Adrenal gland (tissue), 12 donors: ENCODE results near the gene ITGA2. TPM values are rescaled to one million over a fixed set of nuclear protein-coding genes. Genes with fewer than 3 reads are reported as not detected.

Experiments
- DNase-seq, 7 donors: peaks; one replicate each; pipeline ENCODE4 v3.0.0-alpha.2; 2019 to 2020
- H3K27ac ChIP-seq, 5 donors: fragments of 200-600 bp; sonication (generic) in 4 of 5; 1 replicate in 3 of 5; 2 replicates in 2 of 5; pipeline versions ENCODE4 v1.5.1 to v1.8.0; 2016 to 2020; ENCODE audit warnings: mild to moderate bottlenecking in 1 of 5
- H3K27me3 ChIP-seq: fragments of 200-600 bp; 2 replicates; pipeline ENCODE4 v1.8.0; 2021
- H3K36me3 ChIP-seq, 2 donors: fragments of 200-600 bp; replicated peaks in 1 of 2; 1 replicate in 1 of 2; 2 replicates in 1 of 2; pipeline versions ENCODE4 v1.5.1 to v1.8.0; 2018 to 2022
- H3K4me1 ChIP-seq, 2 donors: fragments of 200-600 bp; replicated peaks in 1 of 2; 1 replicate in 1 of 2; 2 replicates in 1 of 2; pipeline versions ENCODE4 v1.5.1 to v1.8.0; 2018 to 2021
- H3K4me3 ChIP-seq, 4 donors: fragments of 200-600 bp; sonication (generic) in 3 of 4; one replicate each; pipeline ENCODE4 v1.5.1; 2016 to 2018
- H3K9me3 ChIP-seq, 3 donors: fragments of 200-600 bp; sonication (generic) in 1 of 3; replicated peaks in 1 of 3; 1 replicate in 2 of 3; 2 replicates in 1 of 3; pipeline versions ENCODE4 v1.5.1 to v1.8.0; 2016 to 2021
- CTCF ChIP-seq, 6 experiments: fragments of 450-650 bp in 4 of 6; fragments of 200-600 bp in 2 of 6; sonication (generic) in 1 of 6; IDR thresholded peaks; 1 replicate in 5 of 6; 2 replicates in 1 of 6; pipeline versions ENCODE4 v1.5.1 to v1.8.0; 2016 to 2021; ENCODE audit warnings: antibody characterized with exemption in 6 of 6, mild to moderate bottlenecking in 2 of 6, moderate library complexity in 1 of 6
- POLR2A ChIP-seq, 2 donors: fragments of 450-650 bp; IDR thresholded peaks; one replicate each; pipeline ENCODE4 v1.6.1; 2017; ENCODE audit warnings: antibody characterized with exemption in 2 of 2, mild to moderate bottlenecking in 2 of 2, moderate library complexity in 1 of 2
- WGBS, 4 donors: extraction: QIAGEN DNeasy Blood & Tissue Kit in 2 of 4; methylation state at CpG; one replicate each; pipeline versions ENCODE4 v1.1.5 to v1.1.7; 2013 to 2017; 5-methylcytosine and 5-hydroxymethylcytosine counted together
- intact Hi-C, 2 donors: fragments of 100-400 bp; cut with DNase I; formaldehyde crosslinking; loops; one replicate each; pipeline versions ENCODE4 v1.14.1 to v1.15.0; 2022 to 2023
- polyA plus RNA-seq, 3 donors: library from polyadenylated mRNA; stranded (reverse); fragments of 200-250 nt in 2 of 3; fragments of 350-450 nt in 1 of 3; fragmentation: Illumina TruSeq in 1 of 3; extraction: RNeasy Lipid Tissue Mini Kit (QIAGEN cat#74804) in 1 of 3; gene quantifications; one replicate each; pipeline ENCODE4 v1.2.3, GENCODE V29; 2013 to 2014
- total RNA-seq, 9 donors: library from RNA; depleted of rRNA in 4 of 9; stranded (reverse); fragments of >200 nt in 4 of 9; fragments of 120-200 nt in 1 of 9; fragmentation: NEBNext Ultra II Directional in 1 of 9; extraction: Animal tissue kit (Norgen Biotek cat#: 25700) in 1 of 9; gene quantifications; one replicate each; pipeline versions ENCODE4 v1.1.0 to v1.2.4, GENCODE V29; 2013 to 2023
- donor health status: healthy with polysubstance abuse.
- donor health status: Bipolar disorder and iron deficiency.
- donor health status: DM: yes; HTN: yes; CAD: no.
- donor health status: DM: no; HTN: no; CAD: no.
- donor health status: DM: no; HTN: no; CAD: no.
- donor health status: DM: yes; HTN: yes; CAD: no.

ITGA2 gene
- total and polyA plus RNA-seq, 12 donors = 1.8 to 127 (median 20.8) TPM

GRCh38 chr5:53127107-53127506, 138.0 kb downstream of the ITGA2 start:
- H3K27ac ChIP-seq = no peak overlapping the region
- no peak overlapping the region for H3K4me3 ChIP-seq
- intact Hi-C loops = no loop called here
- no peaks in the 10 kb centered on the region for H3K27me3 ChIP-seq
- no peak for DNase-seq
- H3K9me3 ChIP-seq = no peaks in the 10 kb centered on the region
- H3K36me3 ChIP-seq = no peaks in the 10 kb centered on the region
- H3K4me1 ChIP-seq = peaks cover 0 to 7% of the 10 kb centered on the region in 2 donors
- TF ChIP-seq CTCF (IDR thresholded peaks at IDR 0.05) = no peak
- no peak for TF ChIP-seq POLR2A (IDR thresholded peaks at IDR 0.05)
- 0 to 70% (median 54%) methylated on average over 1 of the region's 1 CpG for WGBS, 4 donors

DNA sequence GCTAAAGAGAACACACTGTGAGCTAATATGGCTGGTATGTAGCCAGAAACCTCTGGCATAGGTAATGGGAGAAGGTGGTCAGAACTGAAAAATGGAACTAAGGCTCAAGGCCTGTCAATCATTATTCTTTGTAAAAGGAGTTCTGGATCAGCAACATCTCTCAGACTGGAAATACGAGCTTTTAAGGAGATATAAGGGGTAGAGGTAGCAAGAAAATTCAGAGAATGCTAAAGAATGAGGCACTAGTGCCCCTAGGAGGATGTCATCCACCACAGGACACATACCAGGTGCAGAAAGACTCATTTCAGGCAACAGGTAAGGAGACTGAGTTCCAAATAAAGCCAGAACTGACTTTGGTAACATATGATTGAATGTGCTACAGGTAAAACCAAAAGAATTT, 139.3 kb downstream of the ITGA2 start:
- Histone ChIP-seq H3K4me3 (no peak overlapping the region), H3K4me1 (peaks cover 0 to 7% of the 10 kb centered on the region in 2 donors), H3K36me3 (no peaks in the 10 kb centered on the region), H3K9me3 (no peaks in the 10 kb centered on the region), H3K27me3 (no peaks in the 10 kb centered on the region), H3K27ac (no peak overlapping the region)
- DNase-seq = no peak
- TF ChIP-seq CTCF (IDR thresholded peaks at IDR 0.05) = no peak
- no peak for TF ChIP-seq POLR2A (IDR thresholded peaks at IDR 0.05)
- 81 to 100% (median 91%) methylated on average over 1 of the region's 1 CpG for WGBS, 4 donors
- intact Hi-C loops = no loop called here

- peaks cover 0 to 7% of the 10 kb centered on the region in 2 donors for H3K4me1 ChIP-seq
- no peaks in the 10 kb centered on the region for H3K9me3 ChIP-seq
- no peak overlapping the region for H3K27ac ChIP-seq
- intact Hi-C loops = no loop called here
- no peaks in the 10 kb centered on the region for H3K27me3 ChIP-seq
- no peaks in the 10 kb centered on the region for H3K36me3 ChIP-seq
- 18 to 26% (median 21%) methylated on average over 2 of the region's 2 CpGs for WGBS, 4 donors
- TF ChIP-seq CTCF (IDR thresholded peaks at IDR 0.05) (no peak), POLR2A (IDR thresholded peaks at IDR 0.05) (no peak)
- H3K4me3 ChIP-seq = no peak overlapping the region
- no peak for DNase-seq
These were observed 141.1 kb downstream of the ITGA2 start for GRCh38 chr5:53130266-53130665.

DNA sequence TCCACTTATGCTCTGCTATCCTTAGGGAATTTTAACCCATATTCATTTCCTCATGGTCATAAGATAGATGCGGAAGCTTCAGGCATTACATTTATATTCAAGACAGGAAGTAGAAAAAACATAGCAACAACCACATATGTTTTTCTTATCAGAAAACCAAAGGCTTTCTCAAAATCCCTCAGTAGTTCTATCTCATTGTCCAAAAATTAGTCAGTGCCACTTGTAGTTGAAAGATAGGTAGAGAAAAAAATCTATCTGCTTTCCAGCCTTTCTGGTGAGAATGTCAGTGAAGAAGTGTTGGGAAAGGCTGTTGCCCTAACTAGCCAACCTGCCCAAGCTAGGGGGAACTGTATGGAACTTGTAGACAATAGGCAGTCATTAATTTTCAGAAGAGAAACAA, 143.9 kb downstream of the ITGA2 start:
- intact Hi-C loops = no loop called here

More for the DNA sequence above, 143.9 kb downstream of the ITGA2 start:
- no peak for DNase-seq
- Histone ChIP-seq H3K27ac (no peak overlapping the region), H3K27me3 (no peaks in the 10 kb centered on the region), H3K9me3 (no peaks in the 10 kb centered on the region), H3K4me3 (no peak overlapping the region), H3K36me3 (no peaks in the 10 kb centered on the region), H3K4me1 (peaks cover 0 to 7% of the 10 kb centered on the region in 2 donors)
- TF ChIP-seq CTCF (IDR thresholded peaks at IDR 0.05) (no peak), POLR2A (IDR thresholded peaks at IDR 0.05) (no peak)
- WGBS, 4 donors = 89 to 94% (median 92%) methylated on average over 1 of the region's 1 CpG

Other genes starting within 250 kb of the ITGA2 start
- gene ITGA1, start 201.4 kb upstream of the ITGA2 start, total RNA-seq = 100 to 1,000 TPM; 137 to 371 (median 164) TPM
- 10 to 100 TPM; 30.0 to 80.3 (median 39.5) TPM for gene ITGA1, start 201.4 kb upstream of the ITGA2 start, polyA plus RNA-seq
- gene PELO, start 201.4 kb upstream of the ITGA2 start, total RNA-seq = 100 to 1,000 TPM in 4 of 9 donors, 10 to 100 TPM in 5; 60.3 to 147 (median 89.4) TPM
- 10 to 100 TPM; 17.8 to 52.4 (median 27.9) TPM for gene PELO, start 201.4 kb upstream of the ITGA2 start, polyA plus RNA-seq
- gene MOCS2, start 120.4 kb downstream of the ITGA2 start, total RNA-seq = 10 to 100 TPM; 38.2 to 95.4 (median 68.2) TPM
- 100 to 1,000 TPM; 151 to 204 (median 177) TPM for gene MOCS2, start 120.4 kb downstream of the ITGA2 start, polyA plus RNA-seq